Hepatic stellate cell (primary cell): ENCODE results near the gene UBXN10.

Experiments used
- DNase-seq: peaks from one replicate; pipeline ENCODE4 v3.0.0; 2011; ENCODE audit warnings: low spot score

Gene UBXN10

GRCh38 chr1:20237646-20238045, 51.8 kb downstream of the UBXN10 start:
- DNase-seq = no peak

GRCh38 chr1:20240012-20240411, 54.1 kb downstream of the UBXN10 start:
- DNase-seq = no peak

- no peak for DNase-seq
Measured at GRCh38 chr1:20242890-20243479, 57.1 kb downstream of the UBXN10 start.
